EH (cell line): ENCODE measurements around the gene IER5L.
A peak's percentile ranks its signal among the peaks of the same experiment; 100 is the strongest.
"Not testable (repeated sequence)": the region's sequence is repeated elsewhere in the genome, so short reads cannot be mapped to it uniquely, and the experiment has no call there.

Source experiments
- DNase-seq: peaks from one replicate; pipeline ENCODE4 v3.0.0-alpha.2; 2015; ENCODE audit warnings: low read depth

The IER5L gene

DNA sequence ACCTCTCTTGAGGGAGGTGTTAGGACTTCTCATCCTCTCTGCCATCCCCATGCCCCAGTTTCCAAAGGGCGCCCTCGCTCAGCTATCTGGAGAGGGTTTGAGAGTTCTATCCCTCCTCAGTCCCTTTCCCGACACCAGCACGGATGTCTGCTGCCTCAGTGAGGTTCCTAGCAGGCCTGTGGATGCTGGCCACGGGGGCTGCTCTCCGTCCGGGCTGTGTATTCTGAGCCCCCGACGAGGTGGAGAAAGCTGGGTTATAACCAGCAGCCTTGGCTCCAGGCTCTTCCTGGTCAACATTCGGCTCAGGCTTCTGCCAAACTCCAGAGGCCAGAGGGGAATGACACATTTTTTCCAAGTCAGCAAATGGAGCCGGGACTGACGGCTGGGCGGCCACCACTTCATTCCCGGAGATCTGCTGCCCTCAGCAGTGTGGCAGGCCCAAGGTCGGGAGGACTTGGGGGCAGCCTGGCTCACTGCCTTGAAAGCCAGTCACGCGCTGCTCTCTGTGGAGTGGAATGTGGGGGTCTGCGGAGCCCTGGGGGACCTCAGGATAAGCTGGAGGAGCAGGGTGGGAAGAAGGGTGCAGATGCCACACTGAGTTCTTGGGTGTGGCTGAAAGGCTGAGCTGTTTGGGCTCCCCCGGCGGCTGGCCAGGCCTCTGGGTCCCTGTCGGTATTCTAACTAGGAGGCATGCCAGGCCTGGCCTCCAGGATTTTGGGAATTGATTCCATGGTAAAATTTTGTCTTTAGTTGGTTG, 39.4 kb downstream of the IER5L start:
- DNase-seq, result peak; percentile 90

- no peak for DNase-seq
These were observed 40.0 kb downstream of the IER5L start for GRCh38 chr9:129138144-129138462.

DNA sequence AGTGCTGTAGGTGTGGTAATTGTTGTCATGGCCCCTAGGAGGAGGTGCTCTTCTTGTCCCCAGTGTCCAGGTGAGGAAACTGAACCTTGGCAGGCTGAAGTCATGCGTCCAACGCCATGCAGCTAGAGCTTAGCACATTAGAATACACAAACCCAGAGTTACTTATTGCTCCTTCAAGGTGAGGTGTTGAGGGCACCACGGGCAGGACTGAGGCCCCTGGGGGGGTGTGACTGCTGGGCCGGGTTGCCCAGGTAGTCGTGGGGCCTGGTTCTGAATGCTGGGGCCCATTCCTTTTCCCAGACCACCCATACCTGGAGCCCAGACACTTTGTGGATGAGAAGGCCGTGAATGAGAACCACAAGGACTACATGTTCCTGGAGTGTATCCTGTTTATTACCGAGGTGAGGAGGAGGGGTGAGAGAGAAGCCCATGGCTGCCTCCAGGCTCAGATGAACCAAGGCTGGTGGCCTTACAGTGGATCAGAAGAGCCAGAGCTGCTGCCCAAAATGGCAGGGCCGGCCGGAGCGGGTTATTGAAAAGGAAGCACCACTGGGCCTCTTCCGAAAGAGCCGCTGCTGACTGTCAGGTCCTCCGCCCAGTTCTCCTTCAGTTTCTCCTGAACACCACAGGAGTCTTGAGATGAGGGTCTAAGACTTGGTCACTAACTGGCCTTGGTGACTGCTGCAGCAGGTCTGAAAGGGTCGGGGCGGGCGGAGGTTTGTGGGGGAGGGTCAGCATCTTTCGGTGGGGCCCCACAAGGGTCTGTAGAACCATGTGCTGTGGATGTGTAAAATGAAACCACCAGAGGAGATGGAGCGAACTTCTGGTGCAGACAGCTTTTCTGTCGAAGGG, 40.5 kb downstream of the IER5L start:
- no peak for DNase-seq

DNA sequence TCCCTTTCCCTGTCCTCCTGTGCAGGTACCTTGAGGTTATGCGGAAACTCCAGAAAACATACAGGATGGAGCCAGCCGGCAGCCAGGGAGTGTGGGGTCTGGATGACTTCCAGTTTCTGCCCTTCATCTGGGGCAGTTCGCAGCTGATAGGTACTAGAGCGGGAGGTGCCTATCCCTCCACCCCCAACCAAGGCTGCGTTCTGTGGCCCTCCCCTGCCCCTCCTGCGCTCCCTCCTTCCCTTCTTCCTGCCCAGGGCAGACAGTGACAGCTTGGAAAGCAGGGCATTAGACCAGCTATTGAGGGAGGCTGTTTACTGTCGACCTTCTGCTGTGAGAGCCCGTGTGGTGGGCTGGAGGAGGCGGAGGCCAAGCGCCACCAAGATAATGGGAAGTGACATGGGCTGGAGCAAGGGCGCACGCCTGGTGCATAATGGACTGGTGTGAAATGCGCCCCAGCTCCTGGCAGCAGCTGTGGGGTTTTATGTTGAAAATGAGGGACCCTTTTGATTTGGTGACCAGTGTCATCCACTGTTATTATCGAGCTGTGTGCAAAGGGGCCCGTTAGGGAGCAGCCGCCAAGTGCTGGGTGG, 41.5 kb downstream of the IER5L start:
- no peak for DNase-seq

DNA sequence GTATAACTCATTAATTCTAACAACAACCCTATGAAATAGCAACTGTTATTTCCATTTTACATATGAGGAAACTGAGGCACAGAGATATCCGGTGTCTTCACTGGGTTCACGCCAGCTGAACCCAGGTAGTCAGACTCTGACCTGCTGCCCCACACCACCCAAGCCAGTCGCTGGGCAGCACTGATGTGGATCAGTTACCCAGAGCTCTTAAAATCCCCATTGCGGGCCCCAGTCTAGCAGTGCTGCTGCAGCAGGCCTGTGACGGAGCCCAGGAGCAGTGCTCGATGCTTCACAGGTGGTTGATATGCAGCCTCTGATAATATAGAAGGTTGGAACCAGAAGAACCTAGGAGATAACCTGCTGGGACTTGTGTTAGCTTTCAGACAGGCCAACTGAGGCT, 42.6 kb downstream of the IER5L start:
- no peak for DNase-seq

DNA sequence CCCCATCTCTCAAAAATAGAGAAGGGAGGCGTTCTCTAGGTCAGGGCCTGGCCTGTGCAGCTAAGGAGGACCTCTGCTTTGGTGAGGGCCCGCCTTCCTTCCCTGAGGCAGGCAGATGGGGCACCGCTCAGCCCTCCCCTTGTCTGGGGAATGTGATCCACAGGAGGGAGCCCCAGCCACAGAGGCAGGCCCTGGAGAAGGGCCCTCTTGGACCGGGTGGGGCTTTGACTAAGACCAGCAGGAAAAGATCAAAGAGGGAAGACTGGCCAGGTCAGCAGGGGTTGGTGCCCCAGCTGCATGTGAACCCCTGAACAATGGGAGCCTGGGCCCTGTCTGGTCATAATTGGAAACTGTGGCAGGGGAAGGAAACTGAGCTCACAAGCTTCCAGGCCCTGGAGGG, 45.0 kb downstream of the IER5L start:
- peak; percentile 19 for DNase-seq

- peak; percentile 70 for DNase-seq
These were observed 46.5 kb downstream of the IER5L start for GRCh38 chr9:129131300-129132145.

DNA sequence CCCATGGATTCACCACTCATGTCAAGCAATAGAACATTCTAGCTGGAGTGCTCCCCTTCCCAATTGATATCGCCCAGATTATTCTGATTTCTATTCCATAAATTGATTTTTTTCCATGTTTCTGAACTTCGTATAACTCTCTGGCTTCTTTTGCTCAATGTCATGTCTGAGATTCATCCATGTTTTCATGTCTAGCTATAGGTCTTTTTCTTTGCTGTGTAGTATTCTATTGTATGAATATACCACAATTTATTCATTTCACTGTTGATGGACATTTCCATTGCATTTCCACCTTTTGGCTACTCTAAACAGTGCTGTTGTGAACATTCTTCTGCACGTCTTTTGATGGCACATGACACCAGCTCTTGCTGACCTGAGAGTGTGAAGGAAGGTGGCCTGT, 47.3 kb downstream of the IER5L start:
- no peak for DNase-seq

DNA sequence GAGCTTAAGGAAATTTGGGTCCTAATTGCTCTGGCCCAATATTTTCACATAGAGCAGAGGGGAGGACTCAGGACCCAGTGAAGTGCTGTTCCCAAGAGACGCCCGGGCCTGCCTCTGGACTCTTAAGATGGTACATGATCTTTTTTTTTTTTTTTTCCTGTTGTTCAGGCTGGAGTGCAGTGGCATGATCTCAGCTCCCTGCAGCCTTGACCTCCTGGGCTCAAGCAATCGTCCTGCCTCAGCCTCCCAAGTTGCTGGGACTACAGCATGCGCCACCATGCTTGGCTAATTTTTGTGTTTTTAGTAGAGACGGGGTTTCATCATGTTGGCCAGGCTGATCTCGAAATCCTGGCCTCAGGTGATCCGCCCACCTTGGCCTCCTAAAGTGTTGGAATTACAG, 47.8 kb downstream of the IER5L start:
- DNase-seq, result not testable (repeated sequence)

DNA sequence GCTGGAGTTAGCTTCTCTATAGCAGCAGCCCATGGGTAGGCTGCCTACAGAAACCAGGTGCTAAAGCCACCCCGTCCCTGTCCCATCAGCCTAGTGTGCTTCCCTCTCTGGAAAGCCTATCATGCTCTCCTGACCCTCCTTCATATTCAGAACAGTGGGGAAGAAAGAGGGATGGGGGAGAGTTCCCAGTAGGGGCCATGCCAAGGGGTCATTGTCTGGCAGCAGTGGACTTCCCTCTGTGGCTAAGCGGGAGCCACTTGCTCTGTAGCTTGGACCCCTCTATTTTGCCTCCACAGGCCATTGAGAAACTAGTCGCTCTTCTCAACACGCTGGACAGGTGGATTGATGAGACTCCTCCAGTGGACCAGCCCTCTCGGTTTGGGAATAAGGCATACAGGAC, 49.4 kb downstream of the IER5L start:
- DNase-seq, result no peak

DNA sequence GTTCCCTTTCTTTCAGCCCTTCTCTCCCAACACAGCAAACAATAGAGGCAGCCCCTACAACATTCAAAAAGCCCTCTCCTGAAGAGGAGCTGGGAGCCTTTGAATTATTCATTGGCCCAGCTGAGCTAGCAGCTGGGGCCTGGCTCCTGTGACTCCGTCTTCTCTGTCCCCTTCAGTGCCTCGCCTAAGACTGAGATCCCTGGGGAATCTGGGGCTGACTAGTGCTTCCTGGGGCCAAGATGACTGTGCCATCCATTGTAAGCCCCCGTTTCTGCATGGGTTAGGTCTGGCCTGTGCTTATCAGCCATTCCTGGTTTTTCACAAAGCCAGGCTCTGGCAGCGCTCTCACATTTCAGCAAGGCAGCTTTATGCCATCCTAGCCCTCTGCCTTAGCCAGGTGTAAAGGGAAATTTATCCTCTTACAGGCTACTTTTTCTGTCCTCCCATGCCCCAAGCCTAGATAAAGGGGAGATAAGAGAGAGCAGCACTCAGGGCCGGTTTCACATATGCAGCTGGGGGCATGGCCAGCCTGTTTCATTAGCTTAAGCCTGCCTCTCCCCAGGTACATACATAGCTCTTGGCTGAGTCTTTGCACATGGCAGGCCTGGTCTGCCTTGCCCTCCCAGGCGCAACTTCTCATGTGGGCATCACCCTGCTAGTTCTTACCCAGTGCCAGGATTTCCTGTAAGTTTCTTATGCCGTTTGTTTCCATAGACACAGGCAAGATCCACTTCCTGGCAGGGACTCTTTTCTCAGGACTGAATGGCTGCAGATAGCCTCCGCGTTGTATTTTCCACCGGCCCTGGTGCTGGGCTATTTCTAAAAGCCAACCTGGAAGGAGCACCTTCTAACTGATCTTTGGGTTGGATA, 51.1 kb downstream of the IER5L start:
- DNase-seq, result no peak
